Upper lobe of left lung (tissue), 6 donors: Measurements from ENCODE around the gene DROSHA. TPM values are rescaled to one million over a fixed set of nuclear protein-coding genes. Genes with fewer than 3 reads are reported as not detected.

Source experiments
- ATAC-seq, 2 donors: fragments of 200-7000 bp; cut with Tn5 transposase; one replicate each; pipeline ENCODE4 v1.9.1; 2022; ENCODE audit warnings: mild to moderate bottlenecking in 2 of 2, moderate library complexity in 2 of 2; ENCODE audit not compliant: low FRiP score in 2 of 2
- DNase-seq, 2 donors: peaks; one replicate each; pipeline ENCODE4 v3.0.0-alpha.2; 2019 to 2020
- H3K27ac ChIP-seq, 4 donors: fragments of 200-600 bp; sonication (generic); one replicate each; pipeline ENCODE4 v1.5.1; 2016 to 2019
- H3K27me3 ChIP-seq, 4 donors: fragments of 200-600 bp; sonication (generic); one replicate each; pipeline ENCODE4 v1.5.1; 2017 to 2019
- H3K36me3 ChIP-seq, 4 donors: fragments of 200-600 bp; sonication (generic); one replicate each; pipeline ENCODE4 v1.5.1; 2016 to 2019
- H3K4me1 ChIP-seq, 4 donors: fragments of 200-600 bp; sonication (generic); one replicate each; pipeline ENCODE4 v1.5.1; 2018 to 2019
- H3K4me3 ChIP-seq, 4 donors: fragments of 200-600 bp; sonication (generic); one replicate each; pipeline ENCODE4 v1.5.1; 2017 to 2019; ENCODE audit warnings: mild to moderate bottlenecking in 2 of 4, moderate library complexity in 1 of 4
- H3K9me3 ChIP-seq, 4 donors: fragments of 200-600 bp; sonication (generic); one replicate each; pipeline ENCODE4 v1.5.1; 2018 to 2019
- EP300 ChIP-seq, 4 donors: sonication (generic); formaldehyde crosslinking; IDR thresholded peaks; one replicate each; pipeline ENCODE4 v1.5.1; 2017; ENCODE audit warnings: antibody characterized with exemption in 4 of 4, control low read depth in 2 of 4
- POLR2A ChIP-seq, 4 donors: fragments of 450-650 bp; IDR thresholded peaks; one replicate each; pipeline ENCODE4 v1.5.1; 2016 to 2017; ENCODE audit warnings: antibody characterized with exemption in 4 of 4, mild to moderate bottlenecking in 2 of 4
- POLR2AphosphoS5 ChIP-seq, 2 donors: sonication (generic); formaldehyde crosslinking; IDR thresholded peaks; one replicate each; pipeline ENCODE4 v1.5.1; 2017; ENCODE audit warnings: antibody characterized with exemption in 2 of 2
- WGBS, 2 donors: methylation state at CpG; one replicate each; pipeline ENCODE4 v1.1.5; 2017 to 2018; 5-methylcytosine and 5-hydroxymethylcytosine counted together
- total RNA-seq, 6 donors: library from RNA; depleted of rRNA in 4 of 6; stranded (reverse); fragments of >200 nt in 4 of 6; gene quantifications; one replicate each; pipeline versions ENCODE4 v1.1.0 to v1.2.1, GENCODE V29; 2016 to 2021
- TF ChIP-seq, protein P1 (sequence below), 6 experiments: fragments of 450-650 bp in 4 of 6; fragments of 200-600 bp in 2 of 6; sonication (generic) in 2 of 6; IDR thresholded peaks; one replicate each; pipeline ENCODE4 v1.5.1; 2016 to 2019; ENCODE audit warnings: antibody characterized with exemption in 6 of 6
- donor health status: DM: no; HTN: no; CAD: no; lungs with moderate emphysema.
- donor health status: DM: no; HTN: yes; CAD: no; lungs with severe emphysema.

Gene DROSHA
- total RNA-seq, 6 donors from 2014 or later, result 26.7 to 68.3 (median 50.9) TPM

DNA sequence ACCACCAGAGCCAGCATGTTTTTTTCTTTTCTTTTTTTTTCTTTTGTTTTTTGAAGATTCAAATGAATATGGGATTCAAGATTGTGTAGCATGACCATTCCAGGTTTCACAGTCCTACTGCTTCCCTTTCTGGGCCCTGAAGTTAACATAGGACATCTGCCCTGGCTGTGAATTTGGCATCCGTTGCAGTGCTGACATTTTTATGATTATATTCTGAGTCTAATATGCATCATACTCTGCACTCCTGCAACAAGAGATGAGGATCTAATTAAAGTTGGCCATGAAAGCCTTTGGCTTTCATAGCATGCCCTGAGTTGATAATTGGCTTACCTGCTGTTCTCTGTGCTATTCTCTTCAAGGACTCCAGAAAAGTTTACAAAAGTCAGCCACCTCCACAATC lies 30.1 kb upstream of the DROSHA start:
- ATAC-seq (no peak), DNase-seq (no peak)
- no peaks in the 10 kb centered on the region for H3K4me1 ChIP-seq
- H3K4me3 ChIP-seq, result no peak overlapping the region
- no peaks in the 10 kb centered on the region for H3K27me3 ChIP-seq
- 75 to 90% methylated on average over 1 of the region's 1 CpG for WGBS, 2 donors
- no peak for TF ChIP-seq POLR2AphosphoS5 (IDR thresholded peaks at IDR 0.05)
- H3K27ac ChIP-seq, result no peak overlapping the region
- H3K36me3 ChIP-seq, result peaks cover 0 to 4% (median 2%) of the 10 kb centered on the region in 4 donors
- H3K9me3 ChIP-seq, result peaks cover 0 to 5% (median 0%) of the 10 kb centered on the region in 4 donors

DNA sequence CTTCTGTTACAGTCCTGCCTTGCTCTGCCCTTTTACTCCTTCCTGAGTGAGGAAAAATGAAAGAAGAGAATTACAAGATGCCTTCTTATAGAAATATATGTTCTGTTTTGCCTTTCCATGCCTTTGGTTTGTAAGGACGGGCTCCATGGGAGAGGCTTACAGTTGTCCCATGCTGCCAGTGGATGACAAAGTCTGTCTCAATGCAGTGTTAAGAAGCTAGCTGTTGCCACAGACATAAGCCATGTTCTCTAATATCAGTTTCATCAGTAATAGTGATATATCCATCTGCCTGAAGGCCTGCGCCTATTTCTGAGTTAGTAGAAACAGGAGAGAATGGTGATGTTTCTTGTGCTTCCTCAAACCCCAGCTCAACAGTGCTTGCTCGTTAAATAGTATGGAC lies 28.0 kb upstream of the DROSHA start:
- no peaks in the 10 kb centered on the region for H3K4me1 ChIP-seq
- TF ChIP-seq POLR2AphosphoS5 (IDR thresholded peaks at IDR 0.05) (no peak), EP300 (IDR thresholded peaks at IDR 0.05) (no peak), POLR2A (IDR thresholded peaks at IDR 0.05) (no peak)
- TF ChIP-seq, protein P1, sequence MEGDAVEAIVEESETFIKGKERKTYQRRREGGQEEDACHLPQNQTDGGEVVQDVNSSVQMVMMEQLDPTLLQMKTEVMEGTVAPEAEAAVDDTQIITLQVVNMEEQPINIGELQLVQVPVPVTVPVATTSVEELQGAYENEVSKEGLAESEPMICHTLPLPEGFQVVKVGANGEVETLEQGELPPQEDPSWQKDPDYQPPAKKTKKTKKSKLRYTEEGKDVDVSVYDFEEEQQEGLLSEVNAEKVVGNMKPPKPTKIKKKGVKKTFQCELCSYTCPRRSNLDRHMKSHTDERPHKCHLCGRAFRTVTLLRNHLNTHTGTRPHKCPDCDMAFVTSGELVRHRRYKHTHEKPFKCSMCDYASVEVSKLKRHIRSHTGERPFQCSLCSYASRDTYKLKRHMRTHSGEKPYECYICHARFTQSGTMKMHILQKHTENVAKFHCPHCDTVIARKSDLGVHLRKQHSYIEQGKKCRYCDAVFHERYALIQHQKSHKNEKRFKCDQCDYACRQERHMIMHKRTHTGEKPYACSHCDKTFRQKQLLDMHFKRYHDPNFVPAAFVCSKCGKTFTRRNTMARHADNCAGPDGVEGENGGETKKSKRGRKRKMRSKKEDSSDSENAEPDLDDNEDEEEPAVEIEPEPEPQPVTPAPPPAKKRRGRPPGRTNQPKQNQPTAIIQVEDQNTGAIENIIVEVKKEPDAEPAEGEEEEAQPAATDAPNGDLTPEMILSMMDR (IDR thresholded peaks at IDR 0.05), result no peak

DNA sequence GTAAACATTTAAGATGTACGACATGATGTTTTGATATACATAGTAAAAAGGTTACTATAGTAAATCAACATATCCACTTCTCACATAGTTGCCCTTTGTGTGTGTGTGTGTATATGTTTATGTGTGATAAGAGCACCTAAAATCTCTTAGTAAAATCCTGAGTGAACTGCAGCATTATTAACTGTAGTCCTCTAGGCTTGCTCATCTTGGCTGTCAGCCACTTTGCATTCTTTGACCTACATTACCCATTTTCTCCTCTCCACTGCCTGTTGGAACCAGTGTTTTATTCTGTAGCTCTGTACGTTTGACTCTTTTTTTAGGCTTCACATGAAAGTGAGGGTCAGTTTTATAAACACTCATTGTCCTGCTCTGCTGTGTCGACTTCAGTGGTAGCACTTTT lies 24.6 kb upstream of the DROSHA start:
- ATAC-seq, result no peak
- WGBS, 2 donors, result 87 to 91% methylated on average over 3 of the region's 3 CpGs
- no peak for TF ChIP-seq POLR2AphosphoS5 (IDR thresholded peaks at IDR 0.05)
- no peak for TF ChIP-seq POLR2A (IDR thresholded peaks at IDR 0.05)
- TF ChIP-seq EP300 (IDR thresholded peaks at IDR 0.05), result no peak
- TF ChIP-seq, protein P1 (IDR thresholded peaks at IDR 0.05), result no peak
- no peaks in the 10 kb centered on the region for H3K4me1 ChIP-seq
- peaks cover 9 to 55% (median 36%) of the 10 kb centered on the region in 4 donors for H3K36me3 ChIP-seq
- H3K4me3 ChIP-seq, result no peak overlapping the region
- H3K9me3 ChIP-seq, result no peaks in the 10 kb centered on the region
- H3K27me3 ChIP-seq, result no peaks in the 10 kb centered on the region
- H3K27ac ChIP-seq, result no peak overlapping the region
- no peak for DNase-seq

More for the DNA sequence above, 28.0 kb upstream of the DROSHA start:
- no peak overlapping the region for H3K4me3 ChIP-seq
- H3K27me3 ChIP-seq, result no peaks in the 10 kb centered on the region
- DNase-seq (no peak), ATAC-seq (no peak)
- WGBS, 2 donors, result 91 to 95% methylated on average over 3 of the region's 3 CpGs
- peaks cover 2 to 20% (median 12%) of the 10 kb centered on the region in 4 donors for H3K36me3 ChIP-seq
- H3K27ac ChIP-seq, result no peak overlapping the region
- no peaks in the 10 kb centered on the region for H3K9me3 ChIP-seq

DNA sequence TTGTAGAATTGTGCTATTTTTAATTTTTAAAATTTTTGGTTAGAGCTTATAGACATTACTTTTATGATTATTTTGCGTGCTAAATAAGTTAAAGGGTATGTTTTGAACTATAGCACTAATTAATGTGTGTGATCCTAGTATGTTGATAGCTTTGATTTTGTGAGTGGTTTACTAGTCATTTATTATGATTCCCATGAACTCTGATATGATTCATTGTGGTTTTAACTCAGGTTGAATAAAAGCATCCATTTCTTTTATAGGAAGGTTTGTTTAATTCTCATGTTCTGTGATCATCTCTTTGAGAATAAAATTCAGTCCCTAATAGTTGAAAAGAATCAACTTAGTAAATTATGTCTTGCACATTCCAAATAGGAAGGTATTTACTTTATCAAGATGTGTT lies 22.7 kb upstream of the DROSHA start:
- H3K9me3 ChIP-seq, result no peaks in the 10 kb centered on the region
- H3K36me3 ChIP-seq, result peaks cover 9 to 62% (median 42%) of the 10 kb centered on the region in 4 donors
- H3K4me1 ChIP-seq, result no peaks in the 10 kb centered on the region
- no peak overlapping the region for H3K4me3 ChIP-seq
- H3K27ac ChIP-seq, result no peak overlapping the region
- H3K27me3 ChIP-seq, result no peaks in the 10 kb centered on the region
- 100% methylated on average over 1 of the region's 1 CpG for WGBS, 2 donors
- TF ChIP-seq EP300 (IDR thresholded peaks at IDR 0.05) (no peak), POLR2A (IDR thresholded peaks at IDR 0.05) (no peak), POLR2AphosphoS5 (IDR thresholded peaks at IDR 0.05) (no peak)
- TF ChIP-seq, protein P1 (IDR thresholded peaks at IDR 0.05), result no peak
- ATAC-seq, result no peak
- DNase-seq, result no peak

DNA sequence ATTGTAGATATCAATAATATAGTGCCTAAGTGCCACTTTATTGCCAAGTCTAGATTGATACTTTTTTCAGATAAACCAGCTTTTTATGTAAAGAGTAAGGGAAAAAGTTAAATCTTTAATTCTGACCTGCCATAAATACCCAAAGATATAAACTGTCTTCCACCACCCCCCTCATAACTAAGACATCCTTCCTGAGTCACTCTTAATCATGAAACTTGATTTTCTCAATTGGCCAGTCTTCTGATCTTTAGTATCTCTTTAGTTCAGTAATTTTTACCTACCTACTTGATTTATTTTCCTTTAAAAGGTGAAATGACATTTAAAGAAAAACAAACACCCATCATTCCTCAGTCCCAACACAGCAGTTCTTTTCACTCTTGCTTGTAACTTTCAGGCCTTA lies 22.0 kb upstream of the DROSHA start:
- TF ChIP-seq, protein P1 (IDR thresholded peaks at IDR 0.05), result no peak
- no peak for TF ChIP-seq POLR2A (IDR thresholded peaks at IDR 0.05)
- no peak for TF ChIP-seq EP300 (IDR thresholded peaks at IDR 0.05)
- no peak for TF ChIP-seq POLR2AphosphoS5 (IDR thresholded peaks at IDR 0.05)
- no peaks in the 10 kb centered on the region for H3K4me1 ChIP-seq
- ATAC-seq (no peak), DNase-seq (no peak)
- no peaks in the 10 kb centered on the region for H3K9me3 ChIP-seq
- H3K27ac ChIP-seq, result no peak overlapping the region
- peaks cover 9 to 69% (median 46%) of the 10 kb centered on the region in 4 donors for H3K36me3 ChIP-seq
- H3K4me3 ChIP-seq, result no peak overlapping the region
- H3K27me3 ChIP-seq, result no peaks in the 10 kb centered on the region
